ENCODE data around the gene SFT2D1. TPM values are rescaled to one million over a fixed set of nuclear protein-coding genes. Genes with fewer than 3 reads are reported as not detected.

The SFT2D1 gene
- total RNA-seq, 1 experiment from 2014 or later = 65.6 TPM

DNA sequence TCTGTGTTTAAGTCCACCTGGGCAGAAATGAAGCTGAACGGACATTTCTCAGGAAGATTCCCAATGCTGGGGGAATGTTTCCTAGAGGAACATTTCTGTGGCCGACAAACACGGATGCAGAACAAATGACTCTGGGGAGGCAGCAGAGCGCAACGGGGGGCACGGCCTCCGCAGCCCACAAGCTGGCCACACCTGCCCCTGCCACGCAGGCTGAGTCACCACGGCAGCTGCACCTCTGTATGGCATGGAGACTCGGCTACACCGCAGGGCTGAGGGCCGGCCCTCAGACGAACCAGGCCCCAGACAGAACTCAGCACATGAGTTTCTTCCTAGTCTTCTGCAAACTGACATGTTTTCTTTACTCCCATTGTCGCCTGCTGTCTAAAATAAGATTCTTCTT lies 24.1 kb downstream of the SFT2D1 start:
- no TSS peak for BruUV-seq (replicated peaks)
- Histone ChIP-seq H3K4me2 (ENCODE audit: low read length) (peak overlapping the region; percentile 17; the same call in 1 of the 2 replicates), H3K9me3 (ENCODE audit: control insufficient read depth in 1 of 2, insufficient read depth in 1 of 2, low read depth in 1 of 2, low read length in 2 of 2) (no peaks in the 10 kb centered on the region), H4K20me1 (ENCODE audit: insufficient read depth) (no peaks in the 10 kb centered on the region), H3K9me2 (ENCODE audit: insufficient read depth) (no peaks in the 10 kb centered on the region), H3K79me2 (ENCODE audit: insufficient read depth, low read length) (peaks cover 5% of the 10 kb centered on the region), H3K4me1 (ENCODE audit: control insufficient read depth in 1 of 2, insufficient read depth in 2 of 2, low read length in 2 of 2) (peaks cover 0 to 22% of the 10 kb centered on the region in 2 experiments; a peak in 2 of 4 replicates), H3K4me3 (replicated peaks in 1 of 2; ENCODE audit: low read depth in 1 of 2, low read length in 2 of 2) (no peak overlapping the region), H3K27me3 (ENCODE audit: insufficient read depth, low read length) (no peaks in the 10 kb centered on the region), H3K27ac (ENCODE audit: low read depth, low read length) (no peak overlapping the region), H2AFZ (ENCODE audit: low read depth, low read length, poor library complexity, severe bottlenecking) (no peak overlapping the region), H3K36me3 (ENCODE audit: control insufficient read depth in 1 of 2, insufficient read depth in 2 of 2, low read length in 2 of 2) (peaks cover under 1 to 9% of the 10 kb centered on the region in 2 experiments; a peak in 2 of 4 replicates), H3K9ac (ENCODE audit: low read length) (no peak overlapping the region)
- intact Hi-C loops (cut with micrococcal nuclease) = no loop called here
- TF ChIP-seq SP1 (IDR thresholded peaks at IDR 0.05; ENCODE audit: low read depth) (no peak), POLR2A (IDR thresholded peaks at IDR 0.05; ENCODE audit: borderline replicate concordance, extremely low read depth, insufficient read depth, insufficient read length) (no peak), ZFX (IDR thresholded peaks at IDR 0.05) (no peak), RAD21 (IDR thresholded peaks at IDR 0.05; ENCODE audit: low read depth) (no peak), ELF1 (IDR thresholded peaks at IDR 0.05; ENCODE audit: borderline replicate concordance, low read depth) (no peak), EZH2phosphoT487 (IDR thresholded peaks at IDR 0.05; ENCODE audit: borderline replicate concordance) (no peak), CEBPB (IDR thresholded peaks at IDR 0.05; ENCODE audit: low read depth) (no peak), SRF (IDR thresholded peaks at IDR 0.05; ENCODE audit: low read depth) (no peak), SIN3A (IDR thresholded peaks at IDR 0.05; ENCODE audit: low read depth) (no peak), POLR2AphosphoS5 (IDR thresholded peaks at IDR 0.05; ENCODE audit: low read depth, low read length) (no peak), JUND (IDR thresholded peaks at IDR 0.05) (no peak), CBX3 (IDR thresholded peaks at IDR 0.05; ENCODE audit: low read depth) (no peak), YY1 (IDR thresholded peaks at IDR 0.05; ENCODE audit: extremely low read depth, insufficient replicate concordance, low read depth, low read length) (no peak)
- TF ChIP-seq, protein P1, sequence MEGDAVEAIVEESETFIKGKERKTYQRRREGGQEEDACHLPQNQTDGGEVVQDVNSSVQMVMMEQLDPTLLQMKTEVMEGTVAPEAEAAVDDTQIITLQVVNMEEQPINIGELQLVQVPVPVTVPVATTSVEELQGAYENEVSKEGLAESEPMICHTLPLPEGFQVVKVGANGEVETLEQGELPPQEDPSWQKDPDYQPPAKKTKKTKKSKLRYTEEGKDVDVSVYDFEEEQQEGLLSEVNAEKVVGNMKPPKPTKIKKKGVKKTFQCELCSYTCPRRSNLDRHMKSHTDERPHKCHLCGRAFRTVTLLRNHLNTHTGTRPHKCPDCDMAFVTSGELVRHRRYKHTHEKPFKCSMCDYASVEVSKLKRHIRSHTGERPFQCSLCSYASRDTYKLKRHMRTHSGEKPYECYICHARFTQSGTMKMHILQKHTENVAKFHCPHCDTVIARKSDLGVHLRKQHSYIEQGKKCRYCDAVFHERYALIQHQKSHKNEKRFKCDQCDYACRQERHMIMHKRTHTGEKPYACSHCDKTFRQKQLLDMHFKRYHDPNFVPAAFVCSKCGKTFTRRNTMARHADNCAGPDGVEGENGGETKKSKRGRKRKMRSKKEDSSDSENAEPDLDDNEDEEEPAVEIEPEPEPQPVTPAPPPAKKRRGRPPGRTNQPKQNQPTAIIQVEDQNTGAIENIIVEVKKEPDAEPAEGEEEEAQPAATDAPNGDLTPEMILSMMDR (IDR thresholded peaks at IDR 0.05 in 2 of 3, conservative IDR thresholded peaks at IDR 0.05 in 1 of 3; ENCODE audit: borderline replicate concordance in 1 of 3, insufficient read depth in 1 of 3, low read depth in 2 of 3, low read length in 2 of 3) = no peak
- TF ChIP-seq, protein P2, sequence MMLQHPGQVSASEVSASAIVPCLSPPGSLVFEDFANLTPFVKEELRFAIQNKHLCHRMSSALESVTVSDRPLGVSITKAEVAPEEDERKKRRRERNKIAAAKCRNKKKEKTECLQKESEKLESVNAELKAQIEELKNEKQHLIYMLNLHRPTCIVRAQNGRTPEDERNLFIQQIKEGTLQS (IDR thresholded peaks at IDR 0.05) = no peak
- TF ChIP-seq, protein P3, sequence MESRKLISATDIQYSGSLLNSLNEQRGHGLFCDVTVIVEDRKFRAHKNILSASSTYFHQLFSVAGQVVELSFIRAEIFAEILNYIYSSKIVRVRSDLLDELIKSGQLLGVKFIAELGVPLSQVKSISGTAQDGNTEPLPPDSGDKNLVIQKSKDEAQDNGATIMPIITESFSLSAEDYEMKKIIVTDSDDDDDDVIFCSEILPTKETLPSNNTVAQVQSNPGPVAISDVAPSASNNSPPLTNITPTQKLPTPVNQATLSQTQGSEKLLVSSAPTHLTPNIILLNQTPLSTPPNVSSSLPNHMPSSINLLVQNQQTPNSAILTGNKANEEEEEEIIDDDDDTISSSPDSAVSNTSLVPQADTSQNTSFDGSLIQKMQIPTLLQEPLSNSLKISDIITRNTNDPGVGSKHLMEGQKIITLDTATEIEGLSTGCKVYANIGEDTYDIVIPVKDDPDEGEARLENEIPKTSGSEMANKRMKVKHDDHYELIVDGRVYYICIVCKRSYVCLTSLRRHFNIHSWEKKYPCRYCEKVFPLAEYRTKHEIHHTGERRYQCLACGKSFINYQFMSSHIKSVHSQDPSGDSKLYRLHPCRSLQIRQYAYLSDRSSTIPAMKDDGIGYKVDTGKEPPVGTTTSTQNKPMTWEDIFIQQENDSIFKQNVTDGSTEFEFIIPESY (IDR thresholded peaks at IDR 0.05; ENCODE audit: extremely low read depth, insufficient replicate concordance, low read length) = no peak
- ATAC-seq (peak; percentile 63), DNase-seq (ENCODE audit: low read depth, low spot score) (no peak)
- ChIA-PET RAD21 (ENCODE audit: low non-redundant PET in 1 of 2, low total read pairs in 2 of 2, uncharacterized antibody in 2 of 2, unreplicated experiment in 2 of 2) (interaction anchor here in 1 of 2 experiments (0.9 kb wide), 1 partner anchor 82 kb away, joined by 3 read pairs; no protein-coding TSS in a partner anchor), POLR2A (no interaction called here), CTCF (no interaction called here)

Measured in HCT116 (cell line).